SK-N-MC (cell line): ENCODE results near the gene DVL3.

Experiments
- EZH2 ChIP-seq: fragments of 200-600 bp; sonication (generic); IDR thresholded peaks from one replicate; pipeline ENCODE4 v1.6.1; 2017; ENCODE audit warnings: antibody characterized with exemption
- POLR2AphosphoS5 ChIP-seq: IDR thresholded peaks from 2 replicates; pipeline ENCODE4 v1.6.1; 2012; ENCODE audit warnings: mild to moderate bottlenecking, low read depth, low read length, borderline replicate concordance

DNA sequence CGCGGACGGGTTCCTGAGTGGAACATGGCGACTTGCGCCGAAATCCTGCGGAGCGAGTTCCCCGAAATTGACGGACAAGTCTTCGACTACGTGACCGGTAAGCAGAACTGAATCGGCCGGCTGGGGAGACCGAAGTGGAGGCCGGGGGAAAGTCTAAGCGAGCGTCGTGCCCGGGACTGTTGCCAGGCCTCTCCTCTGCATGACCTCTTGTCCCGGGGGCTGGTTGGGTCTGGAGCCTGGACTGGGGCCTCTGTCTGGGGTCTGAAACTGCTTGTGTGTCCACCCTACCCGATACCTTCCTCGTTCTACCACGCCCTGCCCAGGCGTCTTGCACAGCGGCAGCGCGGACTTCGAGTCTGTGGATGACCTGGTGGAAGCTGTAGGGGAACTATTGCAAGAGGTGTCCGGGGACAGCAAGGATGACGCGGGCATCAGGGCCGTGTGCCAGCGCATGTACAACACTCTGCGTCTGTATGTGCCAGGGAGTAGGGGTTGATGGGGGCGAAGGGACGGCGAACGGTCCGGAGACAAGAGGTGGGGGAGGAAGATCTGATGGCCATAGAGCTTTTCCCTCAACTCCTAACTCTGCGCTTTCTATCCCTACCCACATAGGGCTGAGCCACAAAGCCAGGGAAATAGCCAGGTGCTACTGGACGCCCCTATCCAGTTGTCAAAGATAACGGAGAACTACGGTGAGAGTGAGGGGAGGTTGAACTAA, 31.2 kb downstream of the DVL3 start, which contains the start of gene ABCF3:
- peak; percentile 80; the same call in 1 of the 2 replicates for TF ChIP-seq POLR2AphosphoS5
- no peak for TF ChIP-seq EZH2
